H9 (cell line): Measurements from ENCODE around the gene PTX3. TPM values are rescaled to one million over a fixed set of nuclear protein-coding genes. Genes with fewer than 3 reads are reported as not detected.
A peak's percentile ranks its signal among the peaks of the same experiment; 100 is the strongest.

Source experiments
- DNase-seq: peaks from one replicate; pipeline ENCODE4 v3.0.0-alpha.2; 2017
- H2AFZ ChIP-seq: one replicate; pipeline ENCODE4 v1.6.1; 2013; ENCODE audit warnings: mild to moderate bottlenecking, low read length, control low read depth, moderate library complexity
- H2AK5ac ChIP-seq: 2 replicates; pipeline ENCODE4 v1.6.1; 2013; ENCODE audit warnings: low read length, control low read depth, mixed read lengths; ENCODE audit not compliant: insufficient read length
- H2BK120ac ChIP-seq: one replicate; pipeline ENCODE4 v1.6.1; 2013; ENCODE audit warnings: low read depth, mild to moderate bottlenecking, low read length, control low read depth, inconsistent platforms; ENCODE audit not compliant: poor library complexity, severe bottlenecking
- H2BK12ac ChIP-seq: 2 replicates; pipeline ENCODE4 v1.6.1; 2013; ENCODE audit warnings: low read length, control low read depth, mixed read lengths, low read depth; ENCODE audit not compliant: insufficient read length
- H2BK15ac ChIP-seq: 2 replicates; pipeline ENCODE4 v1.6.1; 2013; ENCODE audit warnings: low read depth, low read length, control low read depth
- H2BK20ac ChIP-seq: one replicate; pipeline ENCODE4 v1.6.1; 2013; ENCODE audit warnings: low read depth, mild to moderate bottlenecking, low read length, control low read depth, inconsistent platforms; ENCODE audit not compliant: poor library complexity, severe bottlenecking
- H2BK5ac ChIP-seq: 2 replicates; pipeline ENCODE4 v1.6.1; 2013; ENCODE audit warnings: low read length, control low read depth, mixed read lengths; ENCODE audit not compliant: insufficient read length
- H3K14ac ChIP-seq: 2 replicates; pipeline ENCODE4 v1.6.1; 2013; ENCODE audit warnings: low read length, control low read depth; ENCODE audit not compliant: insufficient read depth
- H3K18ac ChIP-seq: 2 replicates; pipeline ENCODE4 v1.6.1; 2013; ENCODE audit warnings: low read depth, mild to moderate bottlenecking, mixed read lengths, low read length, control low read depth; ENCODE audit not compliant: insufficient read length
- H3K23ac ChIP-seq: 2 replicates; pipeline ENCODE4 v1.6.1; 2013; ENCODE audit warnings: low read length, control low read depth, mixed read lengths, low read depth; ENCODE audit not compliant: insufficient read length
- H3K23me2 ChIP-seq: 2 replicates; pipeline ENCODE4 v1.6.1; 2013; ENCODE audit warnings: low read depth, mild to moderate bottlenecking, mixed read lengths, low read length, control low read depth; ENCODE audit not compliant: insufficient read length, poor library complexity, severe bottlenecking
- H3K27ac ChIP-seq: 2 replicates; pipeline ENCODE4 v1.5.1; 2013; ENCODE audit warnings: low read length, control low read depth, mixed read lengths, low read depth; ENCODE audit not compliant: insufficient read length
- H3K27me3 ChIP-seq: 2 replicates; pipeline ENCODE4 v1.6.1; 2013; ENCODE audit warnings: low read length, control low read depth, inconsistent platforms; ENCODE audit not compliant: insufficient read depth
- H3K4ac ChIP-seq: 2 replicates; pipeline ENCODE4 v1.6.1; 2013; ENCODE audit warnings: low read depth, mild to moderate bottlenecking, control low read depth, inconsistent platforms, low read length, moderate library complexity
- H3K4me1 ChIP-seq: 2 replicates; pipeline ENCODE4 v1.6.1; 2013; ENCODE audit warnings: low read length, control low read depth, inconsistent platforms; ENCODE audit not compliant: insufficient read depth
- H3K4me2 ChIP-seq: 2 replicates; pipeline ENCODE4 v1.6.1; 2013; ENCODE audit warnings: low read length, control low read depth, mixed read lengths; ENCODE audit not compliant: insufficient read length, insufficient read depth
- H3K56ac ChIP-seq: 2 replicates; pipeline ENCODE4 v1.6.1; 2013; ENCODE audit warnings: low read depth, mild to moderate bottlenecking, mixed read lengths, low read length, control low read depth; ENCODE audit not compliant: insufficient read length
- H3K79me1 ChIP-seq: 2 replicates; pipeline ENCODE4 v1.6.1; 2013; ENCODE audit warnings: low read depth, mild to moderate bottlenecking, moderate library complexity, low read length, control low read depth, inconsistent platforms; ENCODE audit not compliant: insufficient read depth, poor library complexity, severe bottlenecking
- H3K79me2 ChIP-seq: 2 replicates; pipeline ENCODE4 v1.6.1; 2013; ENCODE audit warnings: low read length, control low read depth, inconsistent platforms; ENCODE audit not compliant: insufficient read depth
- H3K9ac ChIP-seq: 2 replicates; pipeline ENCODE4 v1.6.1; 2013; ENCODE audit warnings: low read length, control low read depth, mixed read lengths; ENCODE audit not compliant: insufficient read length; ENCODE audit errors: extremely low read depth
- H3K9me3 ChIP-seq: one replicate; pipeline ENCODE4 v1.6.1; 2013; ENCODE audit warnings: low read depth, low read length, inconsistent platforms; ENCODE audit not compliant: control insufficient read depth
- H3T11ph ChIP-seq: one replicate; pipeline ENCODE4 v1.6.1; 2013; ENCODE audit warnings: mild to moderate bottlenecking, low read length, control low read depth, inconsistent platforms
- H4K20me1 ChIP-seq: one replicate; pipeline ENCODE4 v1.6.1; 2013; ENCODE audit not compliant: control insufficient read depth, insufficient read length, insufficient read depth
- H4K5ac ChIP-seq: 2 replicates; pipeline ENCODE4 v1.6.1; 2013; ENCODE audit warnings: low read depth, mild to moderate bottlenecking, mixed read lengths, low read length, control low read depth; ENCODE audit not compliant: insufficient read length
- H4K8ac ChIP-seq: replicated peaks from 2 replicates; pipeline ENCODE4 v1.6.1; 2013; ENCODE audit warnings: low read length, control low read depth, mixed read lengths, low read depth; ENCODE audit not compliant: insufficient read length
- H4K91ac ChIP-seq: 2 replicates; pipeline ENCODE4 v1.6.1; 2013; ENCODE audit warnings: low read depth, mild to moderate bottlenecking, moderate library complexity, mixed read lengths, low read length, control low read depth; ENCODE audit not compliant: insufficient read length
- H3K27ac Mint-ChIP-seq, 3 experiments: 2 replicates in 2 of 3; 3 replicates in 1 of 3; pipeline ENCODE4 v1.8.0; 2020 to 2021; ENCODE audit warnings: mixed read lengths in 3 of 3, mild to moderate bottlenecking in 1 of 3, moderate library complexity in 1 of 3
- H3K27me3 Mint-ChIP-seq: 2 replicates; pipeline ENCODE4 v1.8.0; 2021; ENCODE audit warnings: low read depth, mild to moderate bottlenecking, moderate library complexity, mixed read lengths
- H3K36me3 Mint-ChIP-seq, 3 experiments: 2 replicates in 2 of 3; 3 replicates in 1 of 3; pipeline ENCODE4 v1.8.0; 2020 to 2021; ENCODE audit warnings: low read depth in 3 of 3, mixed read lengths in 3 of 3; ENCODE audit not compliant: insufficient read depth in 1 of 3
- H3K4me1 Mint-ChIP-seq, 2 experiments: 2 replicates each; pipeline ENCODE4 v1.8.0; 2020; ENCODE audit warnings: mixed read lengths in 2 of 2
- H3K4me3 Mint-ChIP-seq, 2 experiments: 2 replicates in 1 of 2; 3 replicates in 1 of 2; pipeline ENCODE4 v1.8.0; 2020 to 2021; ENCODE audit warnings: mild to moderate bottlenecking in 2 of 2, mixed read lengths in 2 of 2, moderate library complexity in 1 of 2
- H3K9me3 Mint-ChIP-seq, 2 experiments: 2 replicates in 1 of 2; 3 replicates in 1 of 2; pipeline ENCODE4 v1.8.0; 2020; ENCODE audit warnings: mild to moderate bottlenecking in 2 of 2, mixed read lengths in 2 of 2, moderate library complexity in 1 of 2
- CTCF ChIP-seq: fragments of 200-600 bp; sonication (generic); conservative IDR thresholded peaks from 3 replicates; pipeline ENCODE4 v1.8.0; 2021; ENCODE audit warnings: antibody characterized with exemption, mild to moderate bottlenecking
- WGBS: extraction: QIAGEN DNeasy Blood & Tissue Kit; methylation state at CpG from one replicate; pipeline ENCODE4 v1.1.7; 2013; ENCODE audit warnings: missing lambda C conversion rate, low lambda C conversion rate, mixed read lengths; ENCODE audit not compliant: insufficient read length; ENCODE audit errors: extremely low coverage; 5-methylcytosine and 5-hydroxymethylcytosine counted together
- total RNA-seq: library from RNA; stranded (reverse); gene quantifications from 2 replicates; pipeline ENCODE4 v1.2.1, GENCODE V29; 2021

PTX3 gene
- total RNA-seq, 1 experiment from 2014 or later: 0.11 TPM

- no peak overlapping the region for H3K9ac ChIP-seq
- no peaks in the 10 kb centered on the region for H3K23me2 ChIP-seq
- Mint-ChIP-seq H3K9me3 (no peaks in the 10 kb centered on the region; a peak in 2 of 5 replicates), H3K36me3 (no peaks in the 10 kb centered on the region; a peak in 1 of 7 replicates), H3K4me1 (no peaks in the 10 kb centered on the region), H3K27me3 (peaks cover under 1% of the 10 kb centered on the region; the same call in 1 of the 2 replicates), H3K4me3 (no peak overlapping the region), H3K27ac (peak overlapping the region in 1 of 3 experiments; percentile 52; a peak in 2 of 7 replicates)
- H4K5ac ChIP-seq: no peak overlapping the region
- no peak overlapping the region for H4K91ac ChIP-seq
- no peak overlapping the region for H3K23ac ChIP-seq
- no peak overlapping the region for H2AFZ ChIP-seq
- DNase-seq: no peak
- H3K79me1 ChIP-seq: no peaks in the 10 kb centered on the region
- no peak for TF ChIP-seq CTCF
- WGBS: no CpG with 5 or more reads among the region's 1 CpG
- no peak overlapping the region for H2AK5ac ChIP-seq
- no peak overlapping the region for H3T11ph ChIP-seq
- H2BK120ac ChIP-seq: no peak overlapping the region
- H3K18ac ChIP-seq: no peak overlapping the region
- H4K20me1 ChIP-seq: no peaks in the 10 kb centered on the region
- no peak overlapping the region for H2BK20ac ChIP-seq
- H4K8ac ChIP-seq: no peak overlapping the region
- no peak overlapping the region for H2BK5ac ChIP-seq
- H3K79me2 ChIP-seq: no peaks in the 10 kb centered on the region
- H3K56ac ChIP-seq: no peak overlapping the region
- H2BK15ac ChIP-seq: no peak overlapping the region
- no peaks in the 10 kb centered on the region for H3K27me3 ChIP-seq
- H3K27ac ChIP-seq: no peak overlapping the region
- no peak overlapping the region for H3K4me2 ChIP-seq
- no peak overlapping the region for H3K4ac ChIP-seq
- no peak overlapping the region for H2BK12ac ChIP-seq
- no peaks in the 10 kb centered on the region for H3K4me1 ChIP-seq
- H3K9me3 ChIP-seq: no peaks in the 10 kb centered on the region
- no peak overlapping the region for H3K14ac ChIP-seq
These were observed 8.1 kb downstream of the PTX3 start for GRCh38 chr3:157444797-157445184.
